Neural progenitor cell (in vitro differentiated cells): ENCODE results near the gene MZF1. TPM values are rescaled to one million over a fixed set of nuclear protein-coding genes. Genes with fewer than 3 reads are reported as not detected.
A peak's percentile ranks its signal among the peaks of the same experiment; 100 is the strongest.

ENCODE experiments used
- DNase-seq: peaks from one replicate; pipeline ENCODE4 v3.0.0-alpha.2; 2016; ENCODE audit warnings: low spot score
- H2AFZ ChIP-seq: fragments of 200-600 bp; sonication (generic); replicated peaks from 2 replicates; pipeline ENCODE4 v1.6.1; 2016; ENCODE audit warnings: antibody characterized with exemption
- H3F3A ChIP-seq: fragments of 200-600 bp; sonication (generic); 2 replicates; pipeline ENCODE4 v1.6.1; 2016; ENCODE audit warnings: antibody characterized with exemption, low read depth
- H3K27ac ChIP-seq: fragments of 200-600 bp; sonication (generic); 2 replicates; pipeline ENCODE4 v1.5.1; 2016; ENCODE audit warnings: mild to moderate bottlenecking
- H3K27me3 ChIP-seq: fragments of 200-600 bp; sonication (generic); 2 replicates; pipeline ENCODE4 v1.6.1; 2016; ENCODE audit warnings: mild to moderate bottlenecking, moderate library complexity
- H3K36me3 ChIP-seq: fragments of 200-600 bp; sonication (generic); 2 replicates; pipeline ENCODE4 v1.5.1; 2016
- H3K4me1 ChIP-seq: fragments of 200-600 bp; sonication (generic); 2 replicates; pipeline ENCODE4 v1.6.1; 2016; ENCODE audit warnings: mixed run types
- H3K4me2 ChIP-seq: fragments of 200-600 bp; sonication (generic); 2 replicates; pipeline ENCODE4 v1.6.1; 2016
- H3K4me3 ChIP-seq: fragments of 200-600 bp; sonication (generic); 2 replicates; pipeline ENCODE4 v1.5.1; 2016
- H3K79me2 ChIP-seq: fragments of 200-600 bp; sonication (generic); 2 replicates; pipeline ENCODE4 v1.6.1; 2016; ENCODE audit warnings: low read depth
- H3K9ac ChIP-seq: fragments of 200-600 bp; sonication (generic); 2 replicates; pipeline ENCODE4 v1.6.1; 2016
- H3K9me3 ChIP-seq: fragments of 200-600 bp; sonication (generic); 2 replicates; pipeline ENCODE4 v1.5.1; 2016; ENCODE audit warnings: low read depth
- H4K20me1 ChIP-seq: fragments of 200-600 bp; sonication (generic); 2 replicates; pipeline ENCODE4 v1.6.1; 2016; ENCODE audit warnings: low read depth
- H3K27ac Mint-ChIP-seq: 3 replicates; pipeline ENCODE4 v1.8.0; 2021; ENCODE audit warnings: mixed read lengths
- H3K27me3 Mint-ChIP-seq: 2 replicates; pipeline ENCODE4 v1.8.0; 2022; ENCODE audit warnings: low read depth, mild to moderate bottlenecking, inconsistent platforms, moderate library complexity, mixed read lengths; ENCODE audit not compliant: insufficient read depth
- H3K36me3 Mint-ChIP-seq: 3 replicates; pipeline ENCODE4 v1.8.0; 2021; ENCODE audit warnings: mixed read lengths
- H3K4me1 Mint-ChIP-seq: 3 replicates; pipeline ENCODE4 v1.8.0; 2021; ENCODE audit warnings: mixed read lengths
- H3K4me3 Mint-ChIP-seq: 3 replicates; pipeline ENCODE4 v1.8.0; 2021; ENCODE audit warnings: mild to moderate bottlenecking, moderate library complexity, mixed read lengths
- H3K9me3 Mint-ChIP-seq: 3 replicates; pipeline ENCODE4 v1.8.0; 2020; ENCODE audit warnings: mixed read lengths
- EZH2 ChIP-seq: fragments of 200-600 bp; sonication (generic); IDR thresholded peaks from 2 replicates; pipeline ENCODE4 v1.6.1; 2017; ENCODE audit warnings: antibody characterized with exemption, mild to moderate bottlenecking, moderate library complexity
- EZH2phosphoT487 ChIP-seq: fragments of 200-600 bp; sonication (generic); IDR thresholded peaks from 2 replicates; pipeline ENCODE4 v1.6.1; 2017; ENCODE audit warnings: antibody characterized with exemption
- total RNA-seq: library from RNA; depleted of rRNA; stranded (reverse); fragments of >200 nt; gene quantifications from 2 replicates; pipeline ENCODE4 v1.2.3, GENCODE V29; 2015; ENCODE audit warnings: low replicate concordance
- TF ChIP-seq, protein P1 (sequence below): fragments of 200-600 bp; sonication (generic); IDR thresholded peaks from 2 replicates; pipeline ENCODE4 v1.5.1; 2017; ENCODE audit warnings: antibody characterized with exemption, mild to moderate bottlenecking

MZF1 gene
- total RNA-seq, 1 donor from 2014 or later: 8.4 TPM

DNA sequence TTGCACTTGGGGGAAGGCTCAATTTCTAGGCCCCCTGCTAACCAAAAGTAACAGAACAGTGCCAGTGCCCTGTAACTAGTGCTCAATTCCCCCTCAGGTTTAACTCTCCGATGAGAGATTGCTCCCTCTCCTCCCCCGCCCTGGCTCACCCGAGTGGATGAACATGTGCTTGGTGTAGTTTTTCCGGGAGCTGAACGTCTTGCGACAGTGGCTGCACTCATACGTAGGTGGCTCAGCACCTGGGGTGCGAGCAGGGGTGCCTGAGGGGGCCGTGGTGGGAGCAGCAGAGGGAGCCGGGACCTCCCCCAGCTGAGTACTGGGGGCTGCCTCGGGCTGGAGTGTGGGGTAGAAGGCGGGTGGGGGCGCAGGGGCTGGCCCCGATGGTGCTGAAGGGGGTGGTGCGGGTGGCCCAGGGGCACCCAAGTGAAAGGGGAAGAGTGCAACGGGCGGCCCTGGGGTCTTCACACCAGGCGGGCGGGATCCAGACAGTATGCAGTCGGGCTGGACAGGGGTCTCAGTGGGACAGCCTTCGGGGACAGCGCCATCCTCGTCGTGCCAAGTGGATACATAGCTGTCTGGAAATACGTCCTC lies 56.8 kb downstream of the MZF1 start:
- H3K9me3 Mint-ChIP-seq: no peaks in the 10 kb centered on the region
- Histone ChIP-seq H3K9ac (no peak overlapping the region), H2AFZ (no peak overlapping the region), H4K20me1 (peaks cover 8% of the 10 kb centered on the region), H3K9me3 (no peaks in the 10 kb centered on the region), H3K4me1 (peaks cover 16% of the 10 kb centered on the region), H3K79me2 (peaks cover 49% of the 10 kb centered on the region), H3K36me3 (no peaks in the 10 kb centered on the region), H3F3A (peaks cover 47% of the 10 kb centered on the region), H3K4me3 (no peak overlapping the region), H3K27ac (no peak overlapping the region), H3K27me3 (no peaks in the 10 kb centered on the region), H3K4me2 (no peak overlapping the region)
- TF ChIP-seq EZH2phosphoT487 (no peak), EZH2 (no peak)
- TF ChIP-seq, protein P1, sequence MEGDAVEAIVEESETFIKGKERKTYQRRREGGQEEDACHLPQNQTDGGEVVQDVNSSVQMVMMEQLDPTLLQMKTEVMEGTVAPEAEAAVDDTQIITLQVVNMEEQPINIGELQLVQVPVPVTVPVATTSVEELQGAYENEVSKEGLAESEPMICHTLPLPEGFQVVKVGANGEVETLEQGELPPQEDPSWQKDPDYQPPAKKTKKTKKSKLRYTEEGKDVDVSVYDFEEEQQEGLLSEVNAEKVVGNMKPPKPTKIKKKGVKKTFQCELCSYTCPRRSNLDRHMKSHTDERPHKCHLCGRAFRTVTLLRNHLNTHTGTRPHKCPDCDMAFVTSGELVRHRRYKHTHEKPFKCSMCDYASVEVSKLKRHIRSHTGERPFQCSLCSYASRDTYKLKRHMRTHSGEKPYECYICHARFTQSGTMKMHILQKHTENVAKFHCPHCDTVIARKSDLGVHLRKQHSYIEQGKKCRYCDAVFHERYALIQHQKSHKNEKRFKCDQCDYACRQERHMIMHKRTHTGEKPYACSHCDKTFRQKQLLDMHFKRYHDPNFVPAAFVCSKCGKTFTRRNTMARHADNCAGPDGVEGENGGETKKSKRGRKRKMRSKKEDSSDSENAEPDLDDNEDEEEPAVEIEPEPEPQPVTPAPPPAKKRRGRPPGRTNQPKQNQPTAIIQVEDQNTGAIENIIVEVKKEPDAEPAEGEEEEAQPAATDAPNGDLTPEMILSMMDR: no peak
- DNase-seq: no peak
- H3K27me3 Mint-ChIP-seq: peaks cover 8% of the 10 kb centered on the region
- peaks cover 13% of the 10 kb centered on the region for H3K36me3 Mint-ChIP-seq
- H3K4me1 Mint-ChIP-seq: peaks cover 30% of the 10 kb centered on the region
- H3K4me3 Mint-ChIP-seq: no peak overlapping the region
- no peak overlapping the region for H3K27ac Mint-ChIP-seq

DNA sequence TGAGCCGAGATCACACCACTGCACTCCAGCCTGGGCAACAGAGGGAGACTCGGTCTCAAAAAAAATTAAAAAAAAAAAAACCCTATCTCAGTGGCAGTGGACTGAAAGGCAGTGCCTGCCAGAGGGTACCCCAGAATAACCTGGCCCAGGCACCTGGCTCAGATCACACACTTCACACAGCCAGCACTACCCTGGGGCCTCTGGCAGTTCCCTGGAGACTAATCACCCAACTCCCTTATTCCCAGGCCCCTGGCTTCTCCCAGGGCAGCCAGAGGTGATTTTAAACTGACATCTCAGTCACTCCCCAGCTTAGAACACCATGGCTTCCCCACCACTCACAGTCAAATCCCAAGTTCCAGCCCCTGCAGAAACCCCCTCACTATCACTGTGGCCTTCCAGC lies 57.9 kb downstream of the MZF1 start:
- no peaks in the 10 kb centered on the region for H3K27me3 ChIP-seq
- H3K9me3 ChIP-seq: no peaks in the 10 kb centered on the region
- TF ChIP-seq EZH2phosphoT487 (no peak), EZH2 (no peak)
- H3K4me1 ChIP-seq: peaks cover 13% of the 10 kb centered on the region
- Mint-ChIP-seq H3K27me3 (peaks cover 8% of the 10 kb centered on the region), H3K4me3 (peak overlapping the region; percentile 52), H3K4me1 (peaks cover 27% of the 10 kb centered on the region), H3K9me3 (no peaks in the 10 kb centered on the region), H3K36me3 (peaks cover 13% of the 10 kb centered on the region), H3K27ac (peak overlapping the region; percentile 39)
- no peak overlapping the region for H3K9ac ChIP-seq
- H3K4me2 ChIP-seq: no peak overlapping the region
- peaks cover 40% of the 10 kb centered on the region for H3F3A ChIP-seq
- no peak overlapping the region for H3K4me3 ChIP-seq
- H3K79me2 ChIP-seq: peaks cover 45% of the 10 kb centered on the region
- DNase-seq: no peak
- no peaks in the 10 kb centered on the region for H3K36me3 ChIP-seq
- peaks cover 8% of the 10 kb centered on the region for H4K20me1 ChIP-seq
- H2AFZ ChIP-seq: no peak overlapping the region
- H3K27ac ChIP-seq: peak overlapping the region; percentile 29

DNA sequence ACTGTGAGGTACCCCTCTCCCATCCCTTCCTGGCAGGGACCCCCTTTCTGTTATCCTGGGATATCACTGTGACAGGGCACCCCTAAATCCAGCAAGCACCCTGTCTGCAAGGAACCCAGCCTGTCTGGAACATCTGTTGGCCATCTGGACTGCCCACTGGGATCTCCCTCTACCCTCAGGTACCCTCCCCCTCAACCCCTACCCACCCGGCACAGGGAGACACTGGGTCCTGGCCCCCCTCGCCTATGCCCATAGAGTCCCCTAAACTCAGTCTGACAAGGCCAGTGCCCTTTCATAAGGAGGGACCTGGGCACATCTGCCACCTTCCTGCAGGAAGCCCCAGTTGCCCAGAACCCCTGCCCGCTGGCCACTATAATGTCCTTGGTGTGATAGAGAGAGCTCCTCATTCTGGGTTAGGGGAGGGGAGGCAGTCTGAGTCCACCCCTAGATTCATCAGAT lies 58.5 kb downstream of the MZF1 start:
- Histone ChIP-seq H3K9ac (no peak overlapping the region), H2AFZ (no peak overlapping the region), H3K36me3 (no peaks in the 10 kb centered on the region), H3K4me3 (peak overlapping the region; percentile 44), H3K9me3 (no peaks in the 10 kb centered on the region), H4K20me1 (peaks cover 8% of the 10 kb centered on the region), H3F3A (peaks cover 33% of the 10 kb centered on the region), H3K79me2 (peaks cover 44% of the 10 kb centered on the region), H3K27me3 (no peaks in the 10 kb centered on the region), H3K27ac (no peak overlapping the region), H3K4me2 (peak overlapping the region; percentile 78), H3K4me1 (peaks cover 12% of the 10 kb centered on the region)
- H3K4me3 Mint-ChIP-seq: peak overlapping the region; percentile 60
- H3K27me3 Mint-ChIP-seq: peaks cover 10% of the 10 kb centered on the region
- DNase-seq: no peak
- no peaks in the 10 kb centered on the region for H3K9me3 Mint-ChIP-seq
- TF ChIP-seq EZH2phosphoT487 (no peak), EZH2 (no peak)
- TF ChIP-seq, protein P1: no peak
- no peak overlapping the region for H3K27ac Mint-ChIP-seq
- H3K36me3 Mint-ChIP-seq: peaks cover 13% of the 10 kb centered on the region
- peaks cover 23% of the 10 kb centered on the region for H3K4me1 Mint-ChIP-seq
